ENCODE measurements around the gene OR2S2.
"Not testable (repeated sequence)": the region's sequence is repeated elsewhere in the genome, so short reads cannot be mapped to it uniquely, and the experiment has no call there.

OR2S2 gene, protein sequence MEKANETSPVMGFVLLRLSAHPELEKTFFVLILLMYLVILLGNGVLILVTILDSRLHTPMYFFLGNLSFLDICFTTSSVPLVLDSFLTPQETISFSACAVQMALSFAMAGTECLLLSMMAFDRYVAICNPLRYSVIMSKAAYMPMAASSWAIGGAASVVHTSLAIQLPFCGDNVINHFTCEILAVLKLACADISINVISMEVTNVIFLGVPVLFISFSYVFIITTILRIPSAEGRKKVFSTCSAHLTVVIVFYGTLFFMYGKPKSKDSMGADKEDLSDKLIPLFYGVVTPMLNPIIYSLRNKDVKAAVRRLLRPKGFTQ

GRCh38 chr9:35958104-35958837 lies at the start of gene OR2S2:
OR2S2 (minus strand) TSS chr9:35958154; CDS start chr9:35958098, 56 bp downstream.
- no peak within 1 kb of the TSS for H3K27ac ChIP-seq
- CTCF ChIA-PET, result interaction anchor here (0.6 to 1.3 kb wide), 3 partner anchors 13 to 371 kb away, joined by 3 to 4 read pairs (median 4); no protein-coding TSS in a partner anchor
- TF ChIP-seq, protein P1, sequence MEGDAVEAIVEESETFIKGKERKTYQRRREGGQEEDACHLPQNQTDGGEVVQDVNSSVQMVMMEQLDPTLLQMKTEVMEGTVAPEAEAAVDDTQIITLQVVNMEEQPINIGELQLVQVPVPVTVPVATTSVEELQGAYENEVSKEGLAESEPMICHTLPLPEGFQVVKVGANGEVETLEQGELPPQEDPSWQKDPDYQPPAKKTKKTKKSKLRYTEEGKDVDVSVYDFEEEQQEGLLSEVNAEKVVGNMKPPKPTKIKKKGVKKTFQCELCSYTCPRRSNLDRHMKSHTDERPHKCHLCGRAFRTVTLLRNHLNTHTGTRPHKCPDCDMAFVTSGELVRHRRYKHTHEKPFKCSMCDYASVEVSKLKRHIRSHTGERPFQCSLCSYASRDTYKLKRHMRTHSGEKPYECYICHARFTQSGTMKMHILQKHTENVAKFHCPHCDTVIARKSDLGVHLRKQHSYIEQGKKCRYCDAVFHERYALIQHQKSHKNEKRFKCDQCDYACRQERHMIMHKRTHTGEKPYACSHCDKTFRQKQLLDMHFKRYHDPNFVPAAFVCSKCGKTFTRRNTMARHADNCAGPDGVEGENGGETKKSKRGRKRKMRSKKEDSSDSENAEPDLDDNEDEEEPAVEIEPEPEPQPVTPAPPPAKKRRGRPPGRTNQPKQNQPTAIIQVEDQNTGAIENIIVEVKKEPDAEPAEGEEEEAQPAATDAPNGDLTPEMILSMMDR (conservative IDR thresholded peaks at IDR 0.05; ENCODE audit: low read depth), result no peak
- DNase-seq (ENCODE audit: low spot score), result no peak
- POLR2A ChIA-PET (ENCODE audit: low non-redundant PET), result no interaction called here

DNA sequence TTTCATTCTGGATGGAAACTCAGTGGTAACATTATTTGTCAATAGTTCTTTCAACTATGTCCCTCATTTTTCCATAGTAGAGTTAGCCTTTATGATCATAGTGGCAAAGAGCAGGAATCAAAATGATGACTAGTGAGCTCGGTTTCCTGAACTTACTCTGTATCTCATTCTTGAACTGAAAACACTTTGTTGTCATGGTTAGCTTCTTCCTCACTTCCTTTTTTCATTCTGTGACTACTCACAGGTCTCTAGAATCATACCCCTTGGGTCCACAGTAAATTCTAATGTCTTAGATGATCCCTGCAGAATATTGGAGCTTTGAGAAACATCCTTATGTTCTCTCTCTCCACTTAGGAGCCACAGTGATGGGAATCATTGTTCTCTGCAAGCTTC lies 49.4 kb upstream of the OR2S2 start:
- no peak overlapping the region for H3K27ac ChIP-seq
- CTCF ChIA-PET, result interaction anchor here (1.1 to 3.7 kb wide), 2 partner anchors 9 to 16 kb away, joined by 3 to 19 read pairs; no protein-coding TSS in a partner anchor
- POLR2A ChIA-PET (ENCODE audit: low non-redundant PET), result no interaction called here
- TF ChIP-seq, protein P1 (conservative IDR thresholded peaks at IDR 0.05; ENCODE audit: low read depth), result no peak
- DNase-seq (ENCODE audit: low spot score), result no peak

DNA sequence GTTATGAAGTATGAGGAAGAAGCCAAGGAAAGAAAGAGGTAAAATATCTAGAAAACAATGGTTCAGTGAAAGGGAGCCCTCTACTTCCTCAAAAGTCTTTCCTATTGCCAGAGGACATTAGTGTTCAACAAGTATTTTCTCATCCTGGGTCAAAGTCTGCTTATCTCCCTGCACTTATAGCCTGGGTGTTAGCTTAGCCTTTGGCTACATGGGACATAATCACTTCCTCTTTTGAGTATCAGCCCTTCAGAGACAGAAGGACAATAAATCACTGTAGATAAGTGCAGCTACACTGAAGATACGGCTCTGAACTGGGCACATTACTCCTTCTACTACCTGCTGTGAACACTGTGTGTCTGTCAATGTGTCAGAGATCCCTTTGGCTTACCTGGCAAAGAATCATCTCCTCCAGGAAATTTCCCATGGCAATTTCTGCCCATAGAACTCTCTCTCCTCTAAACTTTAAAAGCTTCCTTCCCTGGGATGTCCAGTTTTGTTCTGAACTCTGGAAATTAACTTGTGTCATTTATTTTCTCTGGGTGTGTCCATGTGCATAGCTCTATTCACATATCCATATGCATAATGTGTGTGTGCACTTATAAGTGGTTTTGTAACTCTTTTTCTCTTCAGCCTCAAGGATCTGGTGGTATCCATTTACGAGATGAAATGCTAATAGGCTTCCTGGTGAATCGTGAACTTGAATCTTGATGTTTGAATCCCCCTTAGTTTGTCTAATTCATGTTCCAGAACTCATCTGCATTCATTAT lies 48.8 kb upstream of the OR2S2 start:
- POLR2A ChIA-PET (ENCODE audit: low non-redundant PET), result no interaction called here
- TF ChIP-seq, protein P1 (conservative IDR thresholded peaks at IDR 0.05; ENCODE audit: low read depth), result no peak
- CTCF ChIA-PET, result interaction anchor here (0.5 to 3.7 kb wide), 4 partner anchors 9 to 96 kb away, joined by 3 to 19 read pairs (median 4); no protein-coding TSS in a partner anchor
- H3K27ac ChIP-seq, result no peak overlapping the region
- no peak for DNase-seq (ENCODE audit: low spot score)

DNA sequence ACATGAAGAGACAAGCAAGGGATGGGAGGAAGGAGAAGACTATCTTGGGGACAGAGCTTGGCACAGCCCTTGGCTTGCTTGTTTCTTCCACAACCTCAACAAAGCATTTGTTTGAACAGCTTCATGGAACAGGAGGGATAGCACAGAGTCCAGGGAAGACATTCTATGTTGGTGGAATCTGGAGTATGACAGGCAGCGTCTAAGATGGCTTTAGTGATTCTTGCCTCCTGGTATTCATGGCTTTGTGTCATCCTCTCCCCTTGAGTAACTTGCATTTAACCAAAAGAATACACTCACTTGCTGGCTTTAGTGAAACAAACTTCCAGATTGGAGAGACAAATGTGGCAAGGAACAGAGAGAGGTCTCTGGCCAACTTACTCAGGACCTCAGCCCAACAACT lies 47.9 kb upstream of the OR2S2 start:
- POLR2A ChIA-PET (ENCODE audit: low non-redundant PET), result no interaction called here
- no peak for DNase-seq (ENCODE audit: low spot score)
- CTCF ChIA-PET, result interaction anchor here (0.7 kb wide), 2 partner anchors 86 to 115 kb away, joined by 3 read pairs; no protein-coding TSS in a partner anchor
- TF ChIP-seq, protein P1 (conservative IDR thresholded peaks at IDR 0.05; ENCODE audit: low read depth), result no peak
- H3K27ac ChIP-seq, result no peak overlapping the region

DNA sequence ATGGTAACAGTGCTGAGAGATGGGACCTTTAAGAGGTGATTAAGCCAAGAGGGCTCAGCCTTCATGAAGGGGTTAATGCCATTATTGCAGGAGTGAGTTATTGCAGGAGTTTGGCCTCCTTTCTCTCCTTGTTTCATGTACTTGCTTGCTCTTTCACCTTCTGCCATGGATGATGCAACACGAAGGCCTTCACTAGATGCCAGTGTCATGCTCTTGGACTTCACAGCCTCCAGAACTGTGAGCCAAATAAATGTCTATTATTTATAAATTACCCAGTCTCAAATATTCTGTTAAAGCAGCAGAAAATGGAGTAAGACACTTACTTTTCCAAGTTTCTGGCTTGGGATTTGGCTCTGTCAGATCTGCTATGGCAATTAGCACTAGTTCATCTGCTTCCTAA lies 40.4 kb upstream of the OR2S2 start:
- POLR2A ChIA-PET (ENCODE audit: low non-redundant PET), result no interaction called here

GRCh38 chr9:35997016-35997415 lies 39.1 kb upstream of the OR2S2 start:
- H3K27ac ChIP-seq; DNase-seq (ENCODE audit: low spot score); POLR2A ChIA-PET (ENCODE audit: low non-redundant PET): not testable (repeated sequence)
- CTCF ChIA-PET, result interaction anchor here (0.7 kb wide), 2 partner anchors 136 to 393 kb away, joined by 3 to 6 read pairs; no protein-coding TSS in a partner anchor

More for the DNA sequence above, 40.4 kb upstream of the OR2S2 start:
- TF ChIP-seq, protein P1 (conservative IDR thresholded peaks at IDR 0.05; ENCODE audit: low read depth), result no peak
- CTCF ChIA-PET, result no interaction called here
- no peak for DNase-seq (ENCODE audit: low spot score)
- no peak overlapping the region for H3K27ac ChIP-seq
